RKO (cell line): ENCODE results near the gene LPCAT1.
"Not testable (repeated sequence)": the region's sequence is repeated elsewhere in the genome, so short reads cannot be mapped to it uniquely, and the experiment has no call there.

ENCODE experiments used
- DNase-seq: peaks from one replicate; pipeline ENCODE4 v3.0.0-alpha.2; 2016; ENCODE audit warnings: low spot score

The LPCAT1 gene

GRCh38 chr5:1523793-1524480 lies at the start of gene LPCAT1:
LPCAT1 (minus strand) TSS chr5:1523960; CDS start chr5:1523844, 116 bp downstream.
- peak; percentile 67 for DNase-seq

- DNase-seq, result not testable (repeated sequence)
Observed at GRCh38 chr5:1571875-1572274, 48.1 kb upstream of the LPCAT1 start.

- no peak for DNase-seq
Observed at GRCh38 chr5:1570975-1571374, 47.2 kb upstream of the LPCAT1 start.

- DNase-seq, result no peak
Observed at GRCh38 chr5:1568201-1568979, 44.6 kb upstream of the LPCAT1 start.

GRCh38 chr5:1567527-1568200 lies 43.9 kb upstream of the LPCAT1 start:
- DNase-seq, result not testable (repeated sequence)

GRCh38 chr5:1565737-1566734 lies 42.3 kb upstream of the LPCAT1 start:
- DNase-seq, result no peak

- DNase-seq, result no peak
Observed at GRCh38 chr5:1564824-1565736, 41.3 kb upstream of the LPCAT1 start.

GRCh38 chr5:1564182-1564748 lies 40.5 kb upstream of the LPCAT1 start:
- peak; percentile 50 for DNase-seq

GRCh38 chr5:1563617-1564181 lies 39.9 kb upstream of the LPCAT1 start:
- DNase-seq, result no peak

- no peak for DNase-seq
Observed at GRCh38 chr5:1563051-1563461, 39.3 kb upstream of the LPCAT1 start.

GRCh38 chr5:1562599-1562998 lies 38.8 kb upstream of the LPCAT1 start:
- DNase-seq, result no peak

GRCh38 chr5:1561402-1561929 lies 37.7 kb upstream of the LPCAT1 start:
- DNase-seq, result no peak

- not testable (repeated sequence) for DNase-seq
Observed at GRCh38 chr5:1560499-1560898, 36.7 kb upstream of the LPCAT1 start.

- DNase-seq, result no peak
Observed at GRCh38 chr5:1558944-1559343, 35.2 kb upstream of the LPCAT1 start.

- no peak for DNase-seq
Observed at GRCh38 chr5:1557114-1557873, 33.5 kb upstream of the LPCAT1 start.

- DNase-seq, result no peak
Observed at GRCh38 chr5:1555808-1556731, 32.3 kb upstream of the LPCAT1 start.

GRCh38 chr5:1555011-1555807 lies 31.4 kb upstream of the LPCAT1 start:
- no peak for DNase-seq
